Stimulated activated CD4-positive, alpha-beta T cell treated with anti-CD3 and anti-CD28 coated beads, Interleukin-2, amount 100 ng/mL, for 24 hours (primary cell): ENCODE results near the gene SORCS3.

ENCODE experiments used
- DNase-seq, 2 donors: peaks; one replicate each; pipeline ENCODE4 v3.0.0-alpha.2; 2020

SORCS3 gene

GRCh38 chr10:104780165-104780564 lies 139.1 kb downstream of the SORCS3 start:
- no peak for DNase-seq

GRCh38 chr10:104780946-104781595 lies 140.0 kb downstream of the SORCS3 start:
- no peak for DNase-seq

GRCh38 chr10:104784452-104784851 lies 143.4 kb downstream of the SORCS3 start:
- no peak for DNase-seq

GRCh38 chr10:104791471-104791870 lies 150.4 kb downstream of the SORCS3 start:
- no peak for DNase-seq

GRCh38 chr10:104795411-104795810 lies 154.3 kb downstream of the SORCS3 start:
- DNase-seq: no peak

- no peak for DNase-seq
These were observed 155.7 kb downstream of the SORCS3 start for GRCh38 chr10:104796823-104797222.

GRCh38 chr10:104802941-104803340 lies 161.9 kb downstream of the SORCS3 start:
- DNase-seq: no peak

- no peak for DNase-seq
These were observed 163.8 kb downstream of the SORCS3 start for GRCh38 chr10:104804880-104805279.

- no peak for DNase-seq
These were observed 165.7 kb downstream of the SORCS3 start for GRCh38 chr10:104806801-104807200.

- no peak for DNase-seq
These were observed 166.7 kb downstream of the SORCS3 start for GRCh38 chr10:104807581-104808310.

- DNase-seq: no peak
These were observed 168.4 kb downstream of the SORCS3 start for GRCh38 chr10:104809288-104810090.

GRCh38 chr10:104811166-104811565 lies 170.1 kb downstream of the SORCS3 start:
- DNase-seq: no peak

GRCh38 chr10:104816501-104816900 lies 175.4 kb downstream of the SORCS3 start:
- DNase-seq: no peak

- no peak for DNase-seq
These were observed 178.6 kb downstream of the SORCS3 start for GRCh38 chr10:104819731-104820130.

- DNase-seq: no peak
These were observed 181.0 kb downstream of the SORCS3 start for GRCh38 chr10:104822088-104822487.

GRCh38 chr10:104824380-104825006 lies 183.4 kb downstream of the SORCS3 start:
- peak in 1 of 2 donors; percentile 10 for DNase-seq

- no peak for DNase-seq
These were observed 190.2 kb downstream of the SORCS3 start for GRCh38 chr10:104831272-104831671.

GRCh38 chr10:104834580-104834979 lies 193.5 kb downstream of the SORCS3 start:
- no peak for DNase-seq

- no peak for DNase-seq
These were observed 194.3 kb downstream of the SORCS3 start for GRCh38 chr10:104835422-104835821.

GRCh38 chr10:104842704-104843103 lies 201.6 kb downstream of the SORCS3 start:
- DNase-seq: no peak

- no peak for DNase-seq
These were observed 203.0 kb downstream of the SORCS3 start for GRCh38 chr10:104844073-104844472.

GRCh38 chr10:104850023-104850422 lies 208.9 kb downstream of the SORCS3 start:
- no peak for DNase-seq

- DNase-seq: no peak
These were observed 227.0 kb downstream of the SORCS3 start for GRCh38 chr10:104867966-104868598.
